IMR-90 (cell line): ENCODE measurements around the gene UGDH.

Source experiments
- BHLHE40 ChIP-seq: fragments of 150-350 bp; IDR thresholded peaks from 2 replicates; pipeline ENCODE4 v1.6.1; 2016; ENCODE audit warnings: mild to moderate bottlenecking, low read depth, low read length
- CEBPB ChIP-seq: IDR thresholded peaks from 2 replicates; pipeline ENCODE4 v1.6.1; 2012; ENCODE audit warnings: low read depth, low read length, improper control_type of control experiment
- ELK1 ChIP-seq: fragments of 150-350 bp; IDR thresholded peaks from 2 replicates; pipeline ENCODE4 v1.6.1; 2016; ENCODE audit warnings: low read depth, mild to moderate bottlenecking, low read length, moderate library complexity, borderline replicate concordance
- FOS ChIP-seq: fragments of 150-350 bp; IDR thresholded peaks from 2 replicates; pipeline ENCODE4 v1.6.1; 2016; ENCODE audit warnings: low read depth, low read length
- MAFK ChIP-seq: IDR thresholded peaks from 2 replicates; pipeline ENCODE4 v1.6.1; 2012; ENCODE audit warnings: low read depth, low read length, improper control_type of control experiment
- MAZ ChIP-seq: IDR thresholded peaks from 2 replicates; pipeline ENCODE4 v1.6.1; 2012; ENCODE audit warnings: low read depth, mild to moderate bottlenecking, low read length, improper control_type of control experiment, moderate library complexity, borderline replicate concordance
- MXI1 ChIP-seq: IDR thresholded peaks from 2 replicates; pipeline ENCODE4 v1.6.1; 2012; ENCODE audit warnings: low read depth, mild to moderate bottlenecking, low read length, moderate library complexity, borderline replicate concordance
- NFE2L2 ChIP-seq: fragments of 150-350 bp; IDR thresholded peaks from 2 replicates; pipeline ENCODE4 v1.6.1; 2016; ENCODE audit warnings: low read depth, mild to moderate bottlenecking, low read length
- POLR2A ChIP-seq: IDR thresholded peaks from 2 replicates; pipeline ENCODE4 v1.6.1; 2012; ENCODE audit warnings: mild to moderate bottlenecking, low read depth, low read length
- RAD21 ChIP-seq: IDR thresholded peaks from 2 replicates; pipeline ENCODE4 v1.6.1; 2012; ENCODE audit warnings: low read length, improper control_type of control experiment
- RFX5 ChIP-seq: IDR thresholded peaks from 2 replicates; pipeline ENCODE4 v1.8.0; 2012; ENCODE audit warnings: low read depth, mild to moderate bottlenecking, low read length, moderate library complexity
- SMC3 ChIP-seq: fragments of 150-350 bp; IDR thresholded peaks from 2 replicates; pipeline ENCODE4 v1.6.1; 2016; ENCODE audit warnings: low read depth, mild to moderate bottlenecking, antibody characterized with exemption, low read length, moderate library complexity
- TF ChIP-seq, protein P1 (sequence below): conservative IDR thresholded peaks from 2 replicates; pipeline ENCODE4 v1.5.1; 2012; ENCODE audit warnings: mild to moderate bottlenecking, low read depth, low read length, improper control_type of control experiment
- TF ChIP-seq, protein P2 (sequence below): fragments of 150-350 bp; IDR thresholded peaks from 2 replicates; pipeline ENCODE4 v1.6.1; 2017; ENCODE audit warnings: mild to moderate bottlenecking, antibody characterized with exemption, low read length, low read depth

DNA sequence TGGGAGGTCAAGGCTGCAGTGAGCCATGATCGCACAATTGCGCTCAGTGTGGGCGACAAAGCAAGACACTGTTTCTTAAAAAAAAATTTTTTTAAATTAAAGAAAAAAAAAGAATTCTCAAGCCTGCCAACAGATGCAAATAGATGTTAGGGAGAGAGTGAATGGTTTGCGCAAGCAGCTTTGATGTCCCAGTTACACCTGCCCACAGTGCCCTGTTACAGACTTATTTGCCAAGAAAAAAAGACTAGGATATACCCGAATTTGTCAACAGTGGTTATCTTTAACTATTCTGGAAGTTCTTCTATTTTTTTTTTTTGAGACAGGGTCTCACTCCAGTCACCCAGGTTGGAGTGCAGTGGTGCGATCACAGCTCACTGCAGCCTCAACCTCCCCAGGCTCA is 44.3 kb upstream of the UGDH start:
- TF ChIP-seq, protein P1, sequence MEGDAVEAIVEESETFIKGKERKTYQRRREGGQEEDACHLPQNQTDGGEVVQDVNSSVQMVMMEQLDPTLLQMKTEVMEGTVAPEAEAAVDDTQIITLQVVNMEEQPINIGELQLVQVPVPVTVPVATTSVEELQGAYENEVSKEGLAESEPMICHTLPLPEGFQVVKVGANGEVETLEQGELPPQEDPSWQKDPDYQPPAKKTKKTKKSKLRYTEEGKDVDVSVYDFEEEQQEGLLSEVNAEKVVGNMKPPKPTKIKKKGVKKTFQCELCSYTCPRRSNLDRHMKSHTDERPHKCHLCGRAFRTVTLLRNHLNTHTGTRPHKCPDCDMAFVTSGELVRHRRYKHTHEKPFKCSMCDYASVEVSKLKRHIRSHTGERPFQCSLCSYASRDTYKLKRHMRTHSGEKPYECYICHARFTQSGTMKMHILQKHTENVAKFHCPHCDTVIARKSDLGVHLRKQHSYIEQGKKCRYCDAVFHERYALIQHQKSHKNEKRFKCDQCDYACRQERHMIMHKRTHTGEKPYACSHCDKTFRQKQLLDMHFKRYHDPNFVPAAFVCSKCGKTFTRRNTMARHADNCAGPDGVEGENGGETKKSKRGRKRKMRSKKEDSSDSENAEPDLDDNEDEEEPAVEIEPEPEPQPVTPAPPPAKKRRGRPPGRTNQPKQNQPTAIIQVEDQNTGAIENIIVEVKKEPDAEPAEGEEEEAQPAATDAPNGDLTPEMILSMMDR: no peak
- TF ChIP-seq RFX5 (no peak), POLR2A (no peak), MAZ (no peak), ELK1 (no peak), BHLHE40 (no peak), CEBPB (no peak), RAD21 (no peak), FOS (no peak), MAFK (no peak), SMC3 (no peak), MXI1 (no peak), NFE2L2 (no peak)
- TF ChIP-seq, protein P2, sequence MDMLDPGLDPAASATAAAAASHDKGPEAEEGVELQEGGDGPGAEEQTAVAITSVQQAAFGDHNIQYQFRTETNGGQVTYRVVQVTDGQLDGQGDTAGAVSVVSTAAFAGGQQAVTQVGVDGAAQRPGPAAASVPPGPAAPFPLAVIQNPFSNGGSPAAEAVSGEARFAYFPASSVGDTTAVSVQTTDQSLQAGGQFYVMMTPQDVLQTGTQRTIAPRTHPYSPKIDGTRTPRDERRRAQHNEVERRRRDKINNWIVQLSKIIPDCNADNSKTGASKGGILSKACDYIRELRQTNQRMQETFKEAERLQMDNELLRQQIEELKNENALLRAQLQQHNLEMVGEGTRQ: no peak
